BJ (cell line): ENCODE measurements around the gene RIPK3. TPM values are rescaled to one million over a fixed set of nuclear protein-coding genes. Genes with fewer than 3 reads are reported as not detected.
"Not testable (repeated sequence)": the region's sequence is repeated elsewhere in the genome, so short reads cannot be mapped to it uniquely, and the experiment has no call there.

Experiments
- CTCF ChIA-PET: fragments of 350-600 bp; formaldehyde crosslinking; extraction: SDS; loops from one replicate; lab custom pipeline; 2021; ENCODE audit warnings: antibody characterized with exemption, inconsistent platforms; lab: Yijun Ruan, JAX
- POLR2A ChIA-PET: fragments of 300-600 bp; sonication (Branson Sonifier 250); formaldehyde crosslinking; extraction: SDS; loops from one replicate; lab custom pipeline; 2021; ENCODE audit warnings: antibody characterized with exemption; lab: Charles Lee
- DNase-seq: peaks from one replicate; pipeline ENCODE4 v3.0.0-alpha.2; 2011; ENCODE audit warnings: low read depth
- H3K27me3 ChIP-seq: 2 replicates; pipeline ENCODE4 v1.6.0; 2011; ENCODE audit warnings: low read length; ENCODE audit not compliant: control insufficient read depth, insufficient read depth
- H3K36me3 ChIP-seq: 2 replicates; pipeline ENCODE4 v1.5.1; 2011; ENCODE audit warnings: low read length; ENCODE audit not compliant: control insufficient read depth, insufficient read depth
- H3K4me3 ChIP-seq: 2 replicates; pipeline ENCODE4 v1.5.1; 2011; ENCODE audit warnings: low read depth, mild to moderate bottlenecking, control low read depth, low read length
- CTCF ChIP-seq: IDR thresholded peaks from 2 replicates; pipeline ENCODE4 v1.5.1; 2011; ENCODE audit warnings: low read depth, mild to moderate bottlenecking, control low read depth, inconsistent platforms, low read length, moderate library complexity; ENCODE audit not compliant: insufficient read depth
- polyA plus RNA-seq: library from polyadenylated mRNA; depleted of rRNA; stranded (reverse); fragments of >200 nt; gene quantifications from 2 replicates; pipeline ENCODE4 v1.2.3, GENCODE V29; 2011

The RIPK3 gene
- polyA plus RNA-seq, 1 experiment: 4.4 TPM

GRCh38 chr14:24377126-24377525 is 37.3 kb upstream of the RIPK3 start:
- DNase-seq: no peak
- CTCF ChIA-PET: interaction anchor here (1.2 to 4.8 kb wide), 2 partner anchors 44 to 49 kb away, joined by 3 to 28 read pairs; partner anchors contain the start of gene ADCY4
- Histone ChIP-seq H3K4me3 (no peak overlapping the region), H3K27me3 (no peaks in the 10 kb centered on the region), H3K36me3 (peaks cover 44% of the 10 kb centered on the region)
- TF ChIP-seq CTCF: no peak
- POLR2A ChIA-PET: no interaction called here

- TF ChIP-seq CTCF: no peak
- no peaks in the 10 kb centered on the region for H3K27me3 ChIP-seq
- H3K4me3 ChIP-seq: no peak overlapping the region
- ChIA-PET POLR2A (no interaction called here), CTCF (interaction anchor here (1.0 to 4.8 kb wide), 3 partner anchors 16 to 58 kb away, joined by 3 to 28 read pairs (median 3); partner anchors contain the start of gene ADCY4)
- DNase-seq: no peak
- peaks cover 46% of the 10 kb centered on the region for H3K36me3 ChIP-seq
These were observed 36.8 kb upstream of the RIPK3 start for GRCh38 chr14:24376448-24377070.

- H3K36me3 ChIP-seq: peaks cover 58% of the 10 kb centered on the region
- POLR2A ChIA-PET: no interaction called here
- DNase-seq: no peak
- H3K27me3 ChIP-seq: no peaks in the 10 kb centered on the region
- no peak for TF ChIP-seq CTCF
- CTCF ChIA-PET: interaction anchor here (0.8 to 8.4 kb wide), 6 partner anchors 12 to 64 kb away, joined by 3 to 59 read pairs (median 10); partner anchors contain the start of genes ADCY4, CBLN3 and KHNYN
- no peak overlapping the region for H3K4me3 ChIP-seq
These were observed 33.1 kb upstream of the RIPK3 start for GRCh38 chr14:24372701-24373416.

GRCh38 chr14:24371605-24372004 is 31.8 kb upstream of the RIPK3 start:
- DNase-seq, POLR2A ChIA-PET, H3K4me3 ChIP-seq, H3K27me3 ChIP-seq: not testable (repeated sequence)
- peaks cover 49% of the 10 kb centered on the region for H3K36me3 ChIP-seq
- CTCF ChIA-PET: interaction anchor here (1.1 to 8.4 kb wide), 6 partner anchors 8 to 65 kb away, joined by 3 to 59 read pairs (median 8); partner anchors contain the start of genes ADCY4, CBLN3 and KHNYN

GRCh38 chr14:24370748-24371147 is 31.0 kb upstream of the RIPK3 start:
- ChIA-PET POLR2A (interaction anchor here (0.6 kb wide), 1 partner anchor 25 kb away, joined by 7 read pairs; no protein-coding TSS in a partner anchor), CTCF (interaction anchor here (0.9 to 8.4 kb wide), 10 partner anchors 8 to 66 kb away, joined by 3 to 59 read pairs (median 4); partner anchors contain the start of genes ADCY4, CBLN3, CIDEB and KHNYN)
- peaks cover 42% of the 10 kb centered on the region for H3K36me3 ChIP-seq
- H3K27me3 ChIP-seq: no peaks in the 10 kb centered on the region
- TF ChIP-seq CTCF: no peak
- DNase-seq: no peak
- H3K4me3 ChIP-seq: 0 out of 2 replicates have a peak overlapping the region, but pooled peaks have one; percentile 98
